Adrenal gland (tissue), 12 donors: Measurements from ENCODE around the gene PTPRN2. TPM values are rescaled to one million over a fixed set of nuclear protein-coding genes. Genes with fewer than 3 reads are reported as not detected.

Experiments
- DNase-seq, 7 donors: peaks; one replicate each; pipeline ENCODE4 v3.0.0-alpha.2; 2019 to 2020
- H3K27ac ChIP-seq, 5 donors: fragments of 200-600 bp; sonication (generic) in 4 of 5; 1 replicate in 3 of 5; 2 replicates in 2 of 5; pipeline versions ENCODE4 v1.5.1 to v1.8.0; 2016 to 2020; ENCODE audit warnings: mild to moderate bottlenecking in 1 of 5
- H3K27me3 ChIP-seq: fragments of 200-600 bp; 2 replicates; pipeline ENCODE4 v1.8.0; 2021
- H3K36me3 ChIP-seq, 2 donors: fragments of 200-600 bp; replicated peaks in 1 of 2; 1 replicate in 1 of 2; 2 replicates in 1 of 2; pipeline versions ENCODE4 v1.5.1 to v1.8.0; 2018 to 2022
- H3K4me1 ChIP-seq, 2 donors: fragments of 200-600 bp; replicated peaks in 1 of 2; 1 replicate in 1 of 2; 2 replicates in 1 of 2; pipeline versions ENCODE4 v1.5.1 to v1.8.0; 2018 to 2021
- H3K4me3 ChIP-seq, 4 donors: fragments of 200-600 bp; sonication (generic) in 3 of 4; one replicate each; pipeline ENCODE4 v1.5.1; 2016 to 2018
- H3K9me3 ChIP-seq, 3 donors: fragments of 200-600 bp; sonication (generic) in 1 of 3; replicated peaks in 1 of 3; 1 replicate in 2 of 3; 2 replicates in 1 of 3; pipeline versions ENCODE4 v1.5.1 to v1.8.0; 2016 to 2021
- CTCF ChIP-seq, 6 experiments: fragments of 450-650 bp in 4 of 6; fragments of 200-600 bp in 2 of 6; sonication (generic) in 1 of 6; IDR thresholded peaks; 1 replicate in 5 of 6; 2 replicates in 1 of 6; pipeline versions ENCODE4 v1.5.1 to v1.8.0; 2016 to 2021; ENCODE audit warnings: antibody characterized with exemption in 6 of 6, mild to moderate bottlenecking in 2 of 6, moderate library complexity in 1 of 6
- POLR2A ChIP-seq, 2 donors: fragments of 450-650 bp; IDR thresholded peaks; one replicate each; pipeline ENCODE4 v1.6.1; 2017; ENCODE audit warnings: antibody characterized with exemption in 2 of 2, mild to moderate bottlenecking in 2 of 2, moderate library complexity in 1 of 2
- WGBS, 4 donors: extraction: QIAGEN DNeasy Blood & Tissue Kit in 2 of 4; methylation state at CpG; one replicate each; pipeline versions ENCODE4 v1.1.5 to v1.1.7; 2013 to 2017; 5-methylcytosine and 5-hydroxymethylcytosine counted together
- intact Hi-C, 2 donors: fragments of 100-400 bp; cut with DNase I; formaldehyde crosslinking; loops; one replicate each; pipeline versions ENCODE4 v1.14.1 to v1.15.0; 2022 to 2023
- polyA plus RNA-seq, 3 donors: library from polyadenylated mRNA; stranded (reverse); fragments of 200-250 nt in 2 of 3; fragments of 350-450 nt in 1 of 3; fragmentation: Illumina TruSeq in 1 of 3; extraction: RNeasy Lipid Tissue Mini Kit (QIAGEN cat#74804) in 1 of 3; gene quantifications; one replicate each; pipeline ENCODE4 v1.2.3, GENCODE V29; 2013 to 2014
- total RNA-seq, 9 donors: library from RNA; depleted of rRNA in 4 of 9; stranded (reverse); fragments of >200 nt in 4 of 9; fragments of 120-200 nt in 1 of 9; fragmentation: NEBNext Ultra II Directional in 1 of 9; extraction: Animal tissue kit (Norgen Biotek cat#: 25700) in 1 of 9; gene quantifications; one replicate each; pipeline versions ENCODE4 v1.1.0 to v1.2.4, GENCODE V29; 2013 to 2023
- donor health status: healthy with polysubstance abuse.
- donor health status: Bipolar disorder and iron deficiency.
- donor health status: DM: yes; HTN: yes; CAD: no.
- donor health status: DM: no; HTN: no; CAD: no.
- donor health status: DM: no; HTN: no; CAD: no.
- donor health status: DM: yes; HTN: yes; CAD: no.

Gene PTPRN2
- total and polyA plus RNA-seq, 12 donors = 2.2 to 16.2 (median 3.4) TPM

- whole genome bisulfite sequencing, 4 donors = 68 to 95% (median 74%) methylated on average over 3 to 6 of the region's 6 CpGs
- DNase-seq = peak in 1 of 7 donors; percentile 4
- TF ChIP-seq POLR2A (IDR thresholded peaks at IDR 0.05) = no peak
- no peak for TF ChIP-seq CTCF (IDR thresholded peaks at IDR 0.05)
Measured at GRCh38 chr7:158044482-158044823, 543.2 kb downstream of the PTPRN2 start.

GRCh38 chr7:158043551-158044481 lies 543.8 kb downstream of the PTPRN2 start:
- Histone ChIP-seq H3K27me3 (no peaks in the 10 kb centered on the region), H3K36me3 (no peaks in the 10 kb centered on the region), H3K9me3 (peaks cover 0 to 13% (median 5%) of the 10 kb centered on the region in 3 donors), H3K4me3 (no peak overlapping the region), H3K4me1 (peaks cover 0 to 4% of the 10 kb centered on the region in 2 donors), H3K27ac (peak overlapping the region in 2 of 5 donors; percentile 54 to 78)
- DNase-seq = peak; percentile 53 to 85 (median 78)
- WGBS, 4 donors = 52 to 61% (median 55%) methylated on average over 16 to 17 of the region's 17 CpGs
- TF ChIP-seq CTCF (IDR thresholded peaks at IDR 0.05) (no peak), POLR2A (IDR thresholded peaks at IDR 0.05) (no peak)
- intact Hi-C loops = no loop called here

More at GRCh38 chr7:158044482-158044823, 543.2 kb downstream of the PTPRN2 start:
- H3K27me3 ChIP-seq = no peaks in the 10 kb centered on the region
- peaks cover 0 to 8% (median 5%) of the 10 kb centered on the region in 3 donors for H3K9me3 ChIP-seq
- H3K36me3 ChIP-seq = no peaks in the 10 kb centered on the region
- H3K4me1 ChIP-seq = peaks cover 0 to 4% of the 10 kb centered on the region in 2 donors
- intact Hi-C loops = no loop called here
- H3K4me3 ChIP-seq = no peak overlapping the region
- H3K27ac ChIP-seq = no peak overlapping the region

GRCh38 chr7:158042156-158042880 lies 545.3 kb downstream of the PTPRN2 start:
- intact Hi-C loops = no loop called here
- Histone ChIP-seq H3K4me3 (no peak overlapping the region), H3K9me3 (peaks cover 0 to 13% (median 5%) of the 10 kb centered on the region in 3 donors), H3K4me1 (peaks cover 0 to 4% of the 10 kb centered on the region in 2 donors), H3K36me3 (no peaks in the 10 kb centered on the region), H3K27me3 (no peaks in the 10 kb centered on the region), H3K27ac (no peak overlapping the region)
- no peak for TF ChIP-seq POLR2A (IDR thresholded peaks at IDR 0.05)
- TF ChIP-seq CTCF (IDR thresholded peaks at IDR 0.05) = no peak
- DNase-seq = peak in 1 of 7 donors; percentile 4
- WGBS, 4 donors = 89 to 93% (median 91%) methylated on average over 20 of the region's 20 CpGs

GRCh38 chr7:158040199-158040598 lies 547.4 kb downstream of the PTPRN2 start:
- no peaks in the 10 kb centered on the region for H3K27me3 ChIP-seq
- H3K36me3 ChIP-seq = no peaks in the 10 kb centered on the region
- DNase-seq = no peak
- H3K27ac ChIP-seq = no peak overlapping the region
- H3K4me1 ChIP-seq = peaks cover 0 to 4% of the 10 kb centered on the region in 2 donors
- intact Hi-C loops = no loop called here
- 83 to 90% (median 88%) methylated on average over 6 of the region's 6 CpGs for WGBS, 4 donors
- H3K4me3 ChIP-seq = no peak overlapping the region
- TF ChIP-seq POLR2A (IDR thresholded peaks at IDR 0.05) (no peak), CTCF (IDR thresholded peaks at IDR 0.05) (no peak)
- H3K9me3 ChIP-seq = peaks cover 0 to 13% (median 5%) of the 10 kb centered on the region in 3 donors
